K562 (cell line): ENCODE results near the gene NECTIN3.

Source experiments
- ATF7 ChIP-seq: fragments of 450-650 bp; IDR thresholded peaks from 2 replicates; pipeline ENCODE4 v1.7.1; 2014; ENCODE audit warnings: mild to moderate bottlenecking, moderate library complexity
- CTCF ChIP-seq, 3 experiments: IDR thresholded peaks in 2 of 3; conservative IDR thresholded peaks in 1 of 3; 2 replicates each; pipeline ENCODE4 v1.5.1; 2011 to 2012; ENCODE audit warnings: low read length in 3 of 3, mild to moderate bottlenecking in 3 of 3, control low read depth in 2 of 3, improper control_type of control experiment in 1 of 3, inconsistent platforms in 1 of 3, low read depth in 1 of 3, mixed read lengths in 1 of 3, moderate library complexity in 1 of 3; ENCODE audit not compliant: insufficient read depth in 2 of 3

GRCh38 chr3:111241960-111242359 lies 170.3 kb downstream of the NECTIN3 start:
- TF ChIP-seq CTCF (IDR thresholded peaks at IDR 0.05 in 2 of 3, conservative IDR thresholded peaks at IDR 0.05 in 1 of 3; ENCODE audit: insufficient read depth in 2 of 3, low read depth in 1 of 3, low read length in 3 of 3), result no peak
- no peak for TF ChIP-seq ATF7
